Subcutaneous adipose tissue (tissue), 4 donors: Measurements from ENCODE around the gene FCHO1. TPM values are rescaled to one million over a fixed set of nuclear protein-coding genes. Genes with fewer than 3 reads are reported as not detected.

Source experiments
- CTCF ChIP-seq: fragments of 450-650 bp; IDR thresholded peaks from one replicate; pipeline ENCODE4 v1.5.1; 2016; ENCODE audit warnings: low read depth, mild to moderate bottlenecking, control low read depth, antibody characterized with exemption, moderate library complexity
- total RNA-seq, 4 donors: library from RNA; depleted of rRNA; stranded (reverse); fragments of >200 nt; gene quantifications; one replicate each; pipeline ENCODE4 v1.1.0, GENCODE V29; 2016

FCHO1 gene
- total RNA-seq, 4 donors from 2014 or later, result 2.1 to 5.1 (median 3.9) TPM

- TF ChIP-seq CTCF, result no peak
Measured at GRCh38 chr19:17794412-17794730, 43.1 kb downstream of the FCHO1 start.

GRCh38 chr19:17794731-17795494, 43.6 kb downstream of the FCHO1 start, which contains the start of gene B3GNT3:
Gene B3GNT3 (plus strand): TSS chr19:17795138. CDS start chr19:17807808, 12,670 bp downstream.
- no peak for TF ChIP-seq CTCF

- TF ChIP-seq CTCF, result no peak
Measured at GRCh38 chr19:17795495-17795856, 44.2 kb downstream of the FCHO1 start.

GRCh38 chr19:17796013-17796837, 44.9 kb downstream of the FCHO1 start:
- no peak for TF ChIP-seq CTCF

GRCh38 chr19:17796838-17797423, 45.7 kb downstream of the FCHO1 start:
- no peak for TF ChIP-seq CTCF

- TF ChIP-seq CTCF, result no peak
Measured at GRCh38 chr19:17797424-17798201, 46.3 kb downstream of the FCHO1 start.
